GM21367 (cell line): ENCODE results near the gene SPPL3.

Experiments
- ATAC-seq: cut with Tn5 transposase; IDR thresholded peaks from one replicate; pipeline ENCODE4 v1.9.1; 2021; ENCODE audit not compliant: unreplicated experiment

Gene SPPL3

DNA sequence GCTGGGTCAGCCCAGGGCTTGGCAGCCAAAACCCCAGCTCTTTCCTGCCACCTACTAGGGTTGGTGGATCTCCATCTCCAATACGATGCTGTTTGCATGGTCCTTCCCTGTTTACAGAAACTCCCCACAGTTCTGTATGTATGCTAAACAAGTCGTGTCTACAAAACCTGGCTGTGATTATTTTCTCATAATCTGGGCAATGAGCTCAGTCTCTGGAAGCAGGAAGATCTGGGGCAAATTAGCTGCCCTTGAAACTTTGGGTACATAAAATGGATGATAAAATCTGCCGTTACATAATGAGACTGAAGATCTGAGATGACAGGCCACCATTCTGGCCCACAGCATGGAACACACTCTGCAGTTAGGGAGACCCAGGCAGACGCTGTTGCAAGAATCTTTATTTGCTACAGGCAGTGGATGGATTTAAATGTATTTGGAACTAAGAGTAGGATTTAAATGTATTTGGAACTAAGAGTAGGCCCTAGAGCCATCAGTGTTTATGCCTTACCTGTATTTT lies 146.9 kb downstream of the SPPL3 start:
- no peak for ATAC-seq

GRCh38 chr12:120755269-120755668 lies 148.9 kb downstream of the SPPL3 start:
- no peak for ATAC-seq

GRCh38 chr12:120754792-120755191 lies 149.4 kb downstream of the SPPL3 start:
- ATAC-seq = no peak

DNA sequence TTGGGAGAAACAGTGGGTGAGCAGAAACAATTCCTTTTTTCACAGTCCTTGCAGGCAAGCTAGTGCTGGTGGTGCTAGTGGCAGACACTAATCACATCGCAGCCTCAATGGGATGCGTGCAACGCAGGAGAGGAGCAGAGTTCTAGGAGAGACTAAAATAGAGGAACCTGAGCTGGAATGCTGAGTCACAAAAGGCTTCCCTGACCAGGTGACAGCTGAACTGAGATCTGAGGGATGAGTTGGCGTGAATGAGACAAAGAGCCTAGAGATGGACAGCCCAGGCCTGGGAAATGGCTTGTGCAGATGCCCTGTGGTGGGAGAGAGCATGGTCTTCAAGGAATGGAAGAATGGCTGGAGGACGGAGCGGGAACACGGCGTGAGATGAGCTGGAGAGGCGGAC lies 152.8 kb downstream of the SPPL3 start:
- ATAC-seq = no peak

- no peak for ATAC-seq
Observed at GRCh38 chr12:120750806-120751205, 153.4 kb downstream of the SPPL3 start.

DNA sequence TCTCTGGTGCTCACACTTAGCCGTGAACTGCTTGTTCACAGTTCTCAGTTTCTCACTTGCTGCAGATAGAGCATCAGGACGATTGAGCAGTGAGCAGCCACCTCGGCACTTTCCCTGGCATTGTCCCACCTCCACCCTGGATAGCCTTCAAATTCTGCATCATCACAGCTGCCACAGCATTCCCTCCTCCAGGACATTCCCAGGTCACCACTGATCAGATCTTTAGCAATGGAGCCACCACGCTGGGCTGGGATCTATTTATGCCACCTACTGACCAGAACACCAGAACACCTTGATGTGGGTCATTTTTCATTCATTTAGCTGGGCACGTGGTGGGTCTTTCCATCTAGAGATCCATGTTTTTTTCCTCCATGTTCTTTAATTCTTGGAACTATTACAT lies 154.9 kb downstream of the SPPL3 start:
- ATAC-seq = no peak

GRCh38 chr12:120748242-120748641 lies 155.9 kb downstream of the SPPL3 start:
- ATAC-seq = no peak

DNA sequence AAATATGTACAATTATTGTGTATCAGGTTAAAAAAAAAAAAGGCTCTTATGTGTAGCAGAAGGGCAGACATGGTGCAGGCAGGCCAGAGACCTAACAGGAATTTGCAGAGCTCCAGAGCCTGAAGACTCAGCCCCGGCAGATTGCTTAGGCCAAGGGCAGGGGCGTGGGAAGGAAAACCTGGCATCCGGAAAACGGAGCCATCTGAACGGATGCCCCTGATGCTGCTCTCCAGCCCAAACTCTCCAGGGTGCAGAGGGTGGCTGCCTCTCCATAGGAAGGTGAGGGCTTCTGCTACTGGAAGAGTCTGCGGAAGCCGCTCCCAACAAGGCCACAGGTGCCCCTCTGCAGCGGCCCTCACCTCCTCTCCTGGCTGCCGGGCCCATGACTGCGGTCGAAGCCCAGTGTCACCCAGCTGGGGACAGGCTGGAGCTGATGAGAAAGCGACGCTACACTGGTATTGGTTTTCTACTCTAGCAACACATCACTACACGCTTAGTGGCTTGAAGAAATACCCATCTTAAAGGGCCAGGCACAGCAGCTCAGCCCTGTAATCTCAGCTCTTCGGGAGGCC lies 159.2 kb downstream of the SPPL3 start:
- no peak for ATAC-seq

- no peak for ATAC-seq
Observed at GRCh38 chr12:120741476-120742421, 162.4 kb downstream of the SPPL3 start.

DNA sequence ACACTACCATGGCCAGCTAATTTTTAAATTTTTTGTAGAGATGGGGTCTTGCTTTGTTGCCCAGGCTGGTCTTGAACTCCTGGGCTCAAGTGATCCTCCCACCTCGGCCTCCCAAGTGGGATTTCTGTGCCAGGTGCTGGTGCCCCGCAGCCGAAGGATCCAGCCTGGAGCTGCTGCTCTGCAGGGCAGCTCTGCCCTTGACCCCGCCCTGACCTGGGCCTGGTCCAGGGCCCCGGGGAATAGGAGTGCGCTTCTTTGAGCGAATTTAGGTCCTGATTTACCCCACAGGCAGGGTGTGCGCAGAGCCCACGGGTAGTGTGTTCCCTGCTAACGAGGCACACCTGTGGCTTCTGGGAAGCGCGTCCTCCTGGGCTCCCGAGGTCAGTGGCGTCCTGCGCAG lies 163.3 kb downstream of the SPPL3 start:
- ATAC-seq = no peak

DNA sequence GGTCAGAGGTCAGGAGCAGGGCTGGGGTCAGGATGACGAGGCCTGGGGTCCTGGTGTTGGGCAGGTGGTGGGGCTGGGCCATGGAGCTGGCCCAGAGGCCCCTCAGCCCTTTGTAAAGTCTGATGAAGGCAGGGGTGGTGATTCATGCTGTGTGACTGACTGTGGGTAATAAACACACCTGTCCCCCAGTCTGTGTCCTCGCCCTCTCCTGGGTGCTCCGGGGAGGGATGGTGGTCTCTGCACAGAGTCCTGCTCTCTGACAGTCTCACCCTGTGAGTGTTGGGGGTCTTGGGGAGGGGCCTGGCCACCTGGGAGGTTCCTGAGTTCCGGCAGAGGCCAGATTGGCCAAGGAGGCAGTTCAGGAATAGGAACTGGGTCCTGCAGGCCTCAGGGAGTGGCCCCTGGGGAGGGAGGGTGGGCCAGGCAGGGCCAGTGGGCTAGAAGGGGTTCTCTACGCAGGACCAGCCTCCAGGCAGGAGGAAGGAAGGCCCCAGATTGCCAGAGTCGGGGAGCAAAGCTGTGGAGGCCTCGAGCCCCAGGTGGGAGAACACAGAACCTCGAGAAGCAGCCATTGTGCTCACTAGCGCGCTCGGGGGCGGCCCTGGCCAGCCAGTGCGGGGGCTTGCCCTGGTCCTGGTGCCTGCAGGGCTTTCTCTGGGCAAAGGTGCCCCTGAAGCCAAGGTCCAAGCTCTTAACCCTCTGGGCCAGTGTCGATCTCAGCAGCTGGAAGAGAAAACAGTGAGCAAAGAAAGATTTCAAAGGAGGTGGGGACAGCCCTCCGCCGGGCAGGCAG lies 164.1 kb downstream of the SPPL3 start:
- no peak for ATAC-seq

DNA sequence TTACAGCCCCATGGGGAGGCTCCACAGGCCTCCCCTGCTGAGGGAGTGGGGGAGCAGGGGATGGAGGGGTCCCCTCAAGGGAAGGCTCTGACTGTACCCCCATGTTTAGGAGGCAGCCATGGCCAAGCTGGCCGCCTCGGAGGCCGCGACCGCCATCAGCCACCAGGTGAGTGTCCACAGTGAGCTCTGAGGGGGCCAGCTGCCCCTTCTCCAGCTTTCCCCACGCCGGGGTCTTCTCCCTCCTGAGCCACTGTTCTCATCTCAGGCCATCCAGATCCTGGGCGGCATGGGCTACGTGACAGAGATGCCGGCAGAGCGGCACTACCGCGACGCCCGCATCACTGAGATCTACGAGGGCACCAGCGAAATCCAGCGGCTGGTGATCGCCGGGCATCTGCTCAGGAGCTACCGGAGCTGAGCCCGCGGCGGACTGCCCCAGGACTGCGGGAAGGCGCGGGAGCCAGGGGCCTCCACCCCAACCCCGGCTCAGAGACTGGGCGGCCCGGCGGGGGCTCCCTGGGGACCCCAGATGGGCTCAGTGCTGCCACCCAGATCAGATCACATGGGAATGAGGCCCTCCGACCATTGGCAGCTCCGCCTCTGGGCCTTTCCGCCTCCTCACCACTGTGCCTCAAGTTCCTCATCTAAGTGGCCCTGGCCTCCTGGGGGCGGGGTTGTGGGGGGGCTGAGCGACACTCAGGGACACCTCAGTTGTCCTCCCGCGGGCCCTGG lies 165.0 kb downstream of the SPPL3 start:
- ATAC-seq = no peak

DNA sequence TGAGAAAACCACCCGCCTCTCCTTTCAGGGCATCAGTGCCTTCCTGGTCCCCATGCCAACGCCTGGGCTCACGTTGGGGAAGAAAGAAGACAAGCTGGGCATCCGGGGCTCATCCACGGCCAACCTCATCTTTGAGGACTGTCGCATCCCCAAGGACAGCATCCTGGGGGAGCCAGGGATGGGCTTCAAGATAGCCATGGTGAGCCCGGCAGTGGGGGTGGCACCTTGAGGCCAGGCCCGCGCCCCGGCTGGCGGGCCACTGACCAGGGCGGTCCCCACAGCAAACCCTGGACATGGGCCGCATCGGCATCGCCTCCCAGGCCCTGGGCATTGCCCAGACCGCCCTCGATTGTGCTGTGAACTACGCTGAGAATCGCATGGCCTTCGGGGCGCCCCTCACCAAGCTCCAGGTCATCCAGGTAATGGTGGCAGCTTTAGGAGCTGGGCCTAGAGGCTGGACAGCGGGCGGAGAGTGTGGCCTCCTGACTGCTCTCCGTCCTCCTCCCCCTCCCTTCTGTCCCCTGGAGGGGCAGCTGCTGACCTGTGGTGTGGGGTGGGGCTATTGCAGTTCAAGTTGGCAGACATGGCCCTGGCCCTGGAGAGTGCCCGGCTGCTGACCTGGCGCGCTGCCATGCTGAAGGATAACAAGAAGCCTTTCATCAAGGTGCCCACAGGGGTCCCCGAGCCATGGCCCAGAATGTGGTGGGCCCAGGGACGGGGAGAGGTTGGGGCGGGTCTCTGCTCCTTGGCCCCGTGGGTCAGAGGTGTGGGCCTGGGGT lies 165.7 kb downstream of the SPPL3 start:
- ATAC-seq = no peak

DNA sequence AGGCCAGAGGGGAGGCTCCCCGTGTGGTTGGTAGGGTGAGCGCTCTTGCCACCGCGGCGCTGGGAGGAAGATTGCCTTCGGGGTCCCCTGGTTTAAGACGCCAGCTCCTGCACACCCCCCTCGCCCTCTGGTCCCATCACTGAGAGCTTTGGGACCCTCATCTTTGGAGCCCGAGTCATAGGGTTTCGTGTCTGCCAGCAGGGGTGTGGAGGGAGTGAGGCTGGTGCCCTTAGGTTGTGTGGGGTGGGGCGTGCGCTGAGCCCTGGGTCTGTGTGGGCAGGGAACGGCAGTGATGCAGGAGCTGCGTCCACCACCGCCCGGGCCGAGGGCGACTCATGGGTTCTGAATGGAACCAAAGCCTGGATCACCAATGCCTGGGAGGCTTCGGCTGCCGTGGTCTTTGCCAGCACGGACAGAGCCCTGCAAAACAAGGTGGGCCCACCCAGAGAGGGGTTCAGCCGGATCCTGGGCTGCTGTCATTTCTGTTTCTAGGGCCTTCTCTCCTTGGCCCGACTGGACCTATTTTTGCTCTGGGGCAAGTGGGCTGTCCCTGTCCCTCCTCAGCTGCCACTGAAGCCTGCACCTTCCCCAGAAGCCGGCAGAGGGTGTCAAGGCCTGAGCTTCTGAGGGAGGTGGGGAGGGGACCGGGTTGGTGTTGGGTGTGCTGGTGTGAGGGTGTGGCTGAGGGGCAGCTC lies 166.5 kb downstream of the SPPL3 start:
- ATAC-seq = no peak

DNA sequence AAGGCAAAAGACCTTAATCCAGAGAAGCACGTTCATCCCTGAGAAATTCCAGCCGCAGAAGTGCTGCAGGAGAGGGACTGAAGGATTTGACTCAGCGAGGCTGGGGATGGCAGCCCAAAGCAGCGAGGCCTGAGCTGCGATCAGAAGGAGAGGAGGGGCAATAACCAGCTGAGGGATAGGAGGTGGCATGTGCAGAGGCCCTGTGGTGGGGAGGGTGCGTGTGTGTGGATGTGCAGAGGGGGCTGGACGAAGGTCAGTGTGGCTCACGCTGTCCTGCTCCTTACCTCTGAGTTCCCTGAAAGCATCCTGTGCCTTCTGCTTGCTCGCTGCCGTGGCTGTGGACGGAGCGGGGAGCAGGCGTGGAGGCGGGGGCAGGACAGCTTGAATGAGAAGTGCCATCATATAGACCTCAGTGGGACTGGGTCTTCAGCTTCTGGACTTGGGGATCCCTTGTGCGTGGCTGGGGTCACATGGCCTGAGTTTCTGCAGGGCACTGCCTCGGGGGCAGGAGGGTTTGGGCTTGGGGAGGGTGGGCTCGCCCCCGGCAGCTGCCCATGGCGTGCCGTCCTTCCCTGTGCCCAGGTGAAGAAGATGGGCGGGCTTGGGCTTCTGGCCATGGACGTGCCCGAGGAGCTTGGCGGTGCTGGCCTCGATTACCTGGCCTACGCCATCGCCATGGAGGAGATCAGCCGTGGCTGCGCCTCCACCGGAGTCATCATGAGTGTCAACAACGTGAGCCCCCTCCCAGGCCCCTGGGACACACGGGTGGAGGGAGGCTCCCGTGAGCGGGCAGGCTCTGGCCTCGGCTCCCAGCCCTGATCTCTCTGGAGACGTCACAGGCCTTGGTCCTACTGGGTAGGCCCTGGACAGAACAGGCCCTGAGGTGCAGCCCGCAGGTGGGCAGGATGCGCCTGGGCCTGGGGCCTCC lies 167.5 kb downstream of the SPPL3 start:
- no peak for ATAC-seq

DNA sequence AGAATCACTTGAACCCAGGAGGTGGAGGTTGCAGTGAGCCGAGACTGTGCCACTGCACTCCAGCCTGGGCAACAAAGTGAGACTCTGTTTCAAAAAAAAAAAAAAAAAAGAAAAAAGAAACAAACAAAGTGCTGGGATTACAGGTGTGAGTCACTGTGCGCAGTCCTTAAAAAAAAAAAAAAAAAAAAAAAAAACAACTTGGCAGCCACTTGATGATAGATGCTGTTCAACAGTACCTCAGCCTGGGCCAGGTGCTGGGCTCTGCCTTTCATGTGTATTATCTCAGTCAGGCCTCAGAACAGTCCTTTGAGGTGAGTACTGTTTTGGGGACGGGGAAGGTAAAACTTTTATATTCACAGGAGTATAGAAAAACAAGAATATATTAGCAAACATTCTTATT lies 169.0 kb downstream of the SPPL3 start:
- no peak for ATAC-seq

DNA sequence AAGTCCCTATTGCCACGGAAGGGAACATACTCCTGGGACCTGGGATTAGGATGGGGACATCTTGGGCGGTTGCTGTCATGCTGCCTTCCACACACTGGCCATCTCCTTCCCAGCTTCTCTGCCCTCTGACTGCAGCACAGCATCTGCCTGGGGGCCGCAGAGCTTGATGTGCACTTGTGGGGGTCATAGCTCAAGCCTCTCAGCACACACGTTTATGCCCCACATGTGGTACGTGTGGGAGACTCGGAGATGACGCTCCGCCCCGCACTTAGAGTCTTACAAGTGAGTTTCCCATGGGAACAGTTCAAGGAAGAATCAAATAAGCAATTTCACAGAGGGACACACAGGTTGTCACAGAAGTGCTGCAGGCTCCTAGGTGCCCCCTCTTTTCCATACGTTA lies 169.9 kb downstream of the SPPL3 start:
- no peak for ATAC-seq

DNA sequence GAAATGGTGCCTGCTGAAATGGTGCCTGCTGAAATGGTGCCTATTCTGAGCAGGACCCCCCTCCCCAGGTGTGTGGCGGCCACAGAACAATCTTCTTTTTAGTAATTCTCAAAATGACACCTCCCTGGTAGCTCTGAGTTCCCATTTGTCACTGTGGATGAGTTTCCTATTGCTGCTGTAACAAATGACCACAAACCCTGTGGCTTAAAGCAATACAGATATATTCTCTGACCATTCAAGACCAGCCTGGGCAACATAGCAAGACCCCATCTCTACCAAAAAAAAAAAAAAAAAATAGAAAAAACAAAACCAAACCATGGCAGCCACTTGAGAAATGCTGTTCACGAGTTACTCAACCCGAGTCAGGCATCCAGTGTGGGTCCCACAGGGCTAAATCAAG lies 170.6 kb downstream of the SPPL3 start:
- no peak for ATAC-seq
